ENCODE results near the gene ADM. TPM values are rescaled to one million over a fixed set of nuclear protein-coding genes. Genes with fewer than 3 reads are reported as not detected.

The ADM gene
- total RNA-seq, 1 experiment from 2014 or later: 87.2 TPM

DNA sequence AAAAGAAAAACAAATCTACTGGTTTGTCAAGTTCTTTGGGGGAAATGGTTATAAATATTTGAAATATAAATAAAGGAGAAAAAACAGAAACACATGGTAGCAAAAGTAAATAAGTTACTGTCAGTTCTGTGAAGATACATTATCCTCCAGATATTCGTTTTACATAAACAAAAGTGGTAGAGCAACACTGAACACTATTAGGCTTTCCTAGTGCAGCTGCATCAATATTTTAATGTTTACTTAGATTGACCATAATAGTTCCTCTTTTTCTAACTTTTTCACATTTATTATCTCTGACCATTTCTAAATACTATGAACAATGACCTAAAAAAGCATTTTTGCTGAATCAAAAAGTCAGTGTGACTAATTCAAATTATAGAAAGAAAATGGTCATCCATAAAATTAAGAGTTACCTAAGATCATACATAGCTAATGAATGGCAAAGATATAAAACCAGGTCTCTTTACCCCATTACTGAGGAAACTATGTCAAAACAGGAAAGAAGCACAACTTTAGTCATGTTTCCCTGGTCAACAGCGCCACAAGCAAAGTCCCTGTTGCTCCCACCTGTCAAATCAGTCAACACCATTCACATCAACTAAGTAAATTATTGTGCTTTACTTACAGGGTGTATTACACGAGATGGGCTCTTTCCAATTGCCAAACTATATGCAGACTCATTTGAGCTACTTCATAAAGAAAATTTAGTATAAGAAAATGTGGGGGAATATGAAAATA lies 49.3 kb upstream of the ADM start:
- Histone ChIP-seq H3K36me3 (ENCODE audit: control insufficient read depth in 1 of 2, insufficient read depth in 2 of 2, low read length in 2 of 2) (no peaks in the 10 kb centered on the region), H2AFZ (ENCODE audit: low read depth, low read length, poor library complexity, severe bottlenecking) (no peak overlapping the region), H3K79me2 (ENCODE audit: insufficient read depth, low read length) (peaks cover 24% of the 10 kb centered on the region; the same call in 1 of the 2 replicates), H3K27me3 (ENCODE audit: insufficient read depth, low read length) (no peaks in the 10 kb centered on the region), H3K9me2 (ENCODE audit: insufficient read depth) (no peaks in the 10 kb centered on the region), H3K4me2 (ENCODE audit: low read length) (no peak overlapping the region), H3K9ac (ENCODE audit: low read length) (no peak overlapping the region), H3K27ac (ENCODE audit: low read depth, low read length) (no peak overlapping the region), H3K4me1 (ENCODE audit: control insufficient read depth in 1 of 2, insufficient read depth in 2 of 2, low read length in 2 of 2) (peaks cover 10 to 14% of the 10 kb centered on the region in 2 experiments; a peak in 3 of 4 replicates), H3K4me3 (replicated peaks in 1 of 2; ENCODE audit: low read depth in 1 of 2, low read length in 2 of 2) (no peak overlapping the region), H3K9me3 (ENCODE audit: control insufficient read depth in 1 of 2, insufficient read depth in 1 of 2, low read depth in 1 of 2, low read length in 2 of 2) (no peaks in the 10 kb centered on the region), H4K20me1 (ENCODE audit: insufficient read depth) (no peaks in the 10 kb centered on the region)
- ChIA-PET RAD21 (ENCODE audit: low non-redundant PET in 1 of 2, low total read pairs in 2 of 2, uncharacterized antibody in 2 of 2, unreplicated experiment in 2 of 2) (no interaction called here), POLR2A (no interaction called here), CTCF (no interaction called here)
- ATAC-seq (no peak), DNase-seq (ENCODE audit: low read depth, low spot score) (no peak)
- BruUV-seq (replicated peaks): no TSS peak
- no peak for TF ChIP-seq REST (IDR thresholded peaks at IDR 0.05; ENCODE audit: low read depth)
- TF ChIP-seq TCF7L2 (IDR thresholded peaks at IDR 0.05; ENCODE audit: borderline replicate concordance, extremely low read depth, insufficient read depth, insufficient read length): no peak
- no peak for TF ChIP-seq SIN3A (IDR thresholded peaks at IDR 0.05; ENCODE audit: low read depth)
- TF ChIP-seq POLR2AphosphoS5 (IDR thresholded peaks at IDR 0.05; ENCODE audit: low read depth, low read length): no peak
- no peak for TF ChIP-seq JUND (IDR thresholded peaks at IDR 0.05)
- no peak for TF ChIP-seq CBX3 (IDR thresholded peaks at IDR 0.05; ENCODE audit: low read depth)
- TF ChIP-seq EZH2phosphoT487 (IDR thresholded peaks at IDR 0.05; ENCODE audit: borderline replicate concordance): no peak
- no peak for TF ChIP-seq SP1 (IDR thresholded peaks at IDR 0.05; ENCODE audit: low read depth)
- TF ChIP-seq, protein P1, sequence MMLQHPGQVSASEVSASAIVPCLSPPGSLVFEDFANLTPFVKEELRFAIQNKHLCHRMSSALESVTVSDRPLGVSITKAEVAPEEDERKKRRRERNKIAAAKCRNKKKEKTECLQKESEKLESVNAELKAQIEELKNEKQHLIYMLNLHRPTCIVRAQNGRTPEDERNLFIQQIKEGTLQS (IDR thresholded peaks at IDR 0.05): no peak
- TF ChIP-seq ZFX (IDR thresholded peaks at IDR 0.05): no peak
- no peak for TF ChIP-seq RAD21 (IDR thresholded peaks at IDR 0.05; ENCODE audit: low read depth)
- intact Hi-C loops (cut with micrococcal nuclease): no loop called here
